GM21381 (cell line): ENCODE data around the gene TBC1D24.
A peak's percentile ranks its signal among the peaks of the same experiment; 100 is the strongest.

ENCODE experiments used
- ATAC-seq: cut with Tn5 transposase; IDR thresholded peaks from one replicate; pipeline ENCODE4 v1.9.1; 2021; ENCODE audit warnings: mild to moderate bottlenecking, moderate library complexity; ENCODE audit not compliant: unreplicated experiment

Gene TBC1D24

DNA sequence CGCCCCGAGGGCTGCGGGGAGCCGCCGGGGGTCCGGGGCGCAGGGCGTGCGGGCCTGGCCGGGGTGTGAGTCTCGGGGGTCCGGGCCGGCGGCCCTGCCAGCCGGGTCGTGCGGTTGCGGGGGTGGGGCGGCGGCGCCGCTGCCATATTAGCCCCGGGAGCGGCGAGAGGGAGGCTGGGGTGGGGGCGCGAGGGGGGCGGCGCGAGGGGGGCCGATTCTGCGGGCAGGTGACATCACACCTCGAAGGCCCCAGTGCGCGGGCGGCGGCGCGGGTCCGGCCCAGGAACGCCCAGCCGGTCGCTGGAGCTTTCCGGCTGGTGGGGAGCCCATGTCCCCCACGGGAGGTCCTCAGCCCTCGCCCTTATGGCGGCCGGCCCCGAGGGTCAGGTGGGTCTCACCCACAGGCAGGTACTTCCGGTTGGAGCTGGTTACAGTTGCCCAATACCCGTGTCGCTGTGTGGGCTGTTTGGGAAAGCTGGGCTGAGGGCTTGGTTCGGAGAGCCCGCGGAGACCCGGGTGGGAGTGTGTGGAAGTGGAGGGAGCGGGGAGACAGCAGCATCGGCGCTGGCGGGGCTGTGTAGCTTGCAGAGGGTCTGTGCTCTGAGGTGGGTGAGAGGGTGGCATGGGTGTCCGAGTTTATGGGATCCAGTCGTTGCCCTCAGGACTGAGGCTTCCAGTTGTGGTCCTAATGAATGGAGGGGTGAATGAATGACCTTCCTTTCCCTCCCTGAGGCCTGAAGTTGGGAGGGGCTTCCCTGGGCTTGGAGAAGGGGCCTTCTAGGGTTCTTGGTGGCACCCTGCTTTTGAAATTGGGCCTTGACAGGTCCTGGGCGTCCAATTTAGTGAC is 39.6 kb downstream of the TBC1D24 start:
- ATAC-seq = no peak

DNA sequence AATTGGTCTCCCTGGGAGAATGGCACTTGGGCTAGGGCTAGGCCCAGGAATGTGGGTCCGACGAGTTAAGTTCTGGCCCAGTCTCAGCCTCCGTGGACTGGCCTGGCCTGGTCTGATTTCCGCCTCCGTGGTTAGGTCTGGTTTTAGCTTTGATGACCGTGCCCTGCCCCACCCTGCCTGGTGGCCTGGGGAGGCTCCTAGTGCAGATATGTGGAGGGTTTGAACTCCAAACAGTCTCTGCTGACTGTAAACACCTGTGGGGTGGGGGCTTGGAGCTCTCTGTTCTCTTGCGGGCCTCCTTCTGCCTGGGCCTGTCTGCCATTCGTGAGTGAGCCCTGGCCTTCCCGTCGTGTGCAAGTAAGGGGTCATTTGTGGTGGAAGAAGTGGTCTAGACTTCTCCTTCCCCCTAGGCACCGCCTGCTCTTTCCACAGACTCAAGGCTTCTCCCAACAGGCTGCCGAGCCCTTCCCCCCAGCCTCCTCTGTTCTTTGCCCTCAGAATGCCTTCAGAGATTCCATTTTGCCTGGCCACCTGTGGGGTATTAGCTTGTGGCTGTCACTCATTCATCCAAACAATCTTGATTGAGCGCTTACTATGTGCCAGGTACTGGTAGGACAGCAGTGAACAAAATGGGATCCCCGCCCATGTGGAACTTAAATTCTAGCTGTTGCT is 40.4 kb downstream of the TBC1D24 start:
- no peak for ATAC-seq

DNA sequence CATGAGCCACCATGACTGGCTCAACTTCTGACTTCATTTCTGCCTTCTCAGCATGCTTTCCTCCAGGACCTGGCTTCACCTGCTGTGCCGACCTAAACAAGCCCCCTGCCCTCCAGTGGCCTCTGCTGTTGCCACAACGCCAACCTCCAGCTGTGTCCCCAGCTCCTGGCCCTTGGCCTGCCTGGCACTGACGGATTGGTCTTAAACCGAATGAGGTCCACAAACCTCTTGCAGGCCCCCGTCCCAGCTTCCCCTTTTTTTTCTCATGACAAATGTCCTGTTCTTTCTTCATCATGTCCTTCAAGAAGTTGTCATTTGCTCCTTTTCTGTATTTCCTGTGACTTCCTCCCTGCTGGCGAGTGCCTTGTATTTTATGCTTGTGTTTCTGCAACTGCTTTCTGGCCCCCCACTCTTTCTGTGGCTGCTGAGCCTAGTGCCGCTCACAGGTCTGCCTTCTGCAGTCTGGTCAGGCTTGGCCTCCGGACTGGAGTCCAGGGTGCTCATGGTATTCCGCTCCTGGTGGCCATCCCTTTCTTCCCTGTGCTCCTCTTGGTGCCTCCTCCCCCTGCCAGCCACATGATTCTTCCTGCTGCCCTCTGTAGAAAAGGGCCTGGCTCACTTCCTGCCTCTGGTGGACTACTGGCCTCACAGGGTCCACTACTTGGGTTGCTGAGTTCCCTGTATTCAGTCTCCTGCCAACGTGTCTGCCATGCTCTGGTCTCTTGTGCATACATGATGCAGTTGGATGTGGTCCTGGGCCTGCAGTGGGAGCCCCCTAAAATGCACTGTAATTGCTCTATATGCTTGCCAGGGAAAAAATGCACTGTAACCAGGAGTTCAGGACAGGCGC is 41.7 kb downstream of the TBC1D24 start:
- ATAC-seq = no peak

DNA sequence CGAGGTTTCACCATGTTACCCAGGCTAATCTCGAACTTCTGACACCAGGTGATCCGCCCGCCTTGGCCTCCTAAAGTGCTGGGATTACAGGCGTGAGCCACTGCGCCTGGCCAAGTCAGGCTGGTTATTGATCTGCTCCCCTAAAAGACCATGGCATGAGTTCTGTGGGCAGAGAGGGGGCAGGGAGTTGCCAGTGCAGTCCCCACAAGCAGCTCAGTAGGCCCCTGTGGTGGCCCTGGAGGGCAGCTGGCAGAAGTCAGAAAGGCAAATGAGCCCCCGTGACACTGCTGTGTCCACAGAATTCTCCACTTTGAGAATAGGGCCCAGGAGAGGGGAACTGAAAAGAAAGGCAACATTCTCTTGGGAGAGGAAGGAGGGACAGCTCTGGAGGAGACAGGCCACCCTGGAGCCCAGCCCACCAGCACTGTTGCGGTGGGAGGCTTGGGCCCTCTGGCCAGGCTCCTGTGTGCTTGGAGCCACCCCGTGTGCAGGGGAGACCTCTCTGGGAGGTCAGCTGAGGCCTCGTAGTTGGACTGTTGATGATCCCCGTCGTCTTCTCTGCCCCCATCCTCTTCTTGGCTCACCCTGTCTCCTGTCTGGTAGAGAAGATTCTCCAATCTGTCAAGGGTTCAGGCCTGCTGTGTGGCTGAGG is 43.2 kb downstream of the TBC1D24 start:
- ATAC-seq = no peak

DNA sequence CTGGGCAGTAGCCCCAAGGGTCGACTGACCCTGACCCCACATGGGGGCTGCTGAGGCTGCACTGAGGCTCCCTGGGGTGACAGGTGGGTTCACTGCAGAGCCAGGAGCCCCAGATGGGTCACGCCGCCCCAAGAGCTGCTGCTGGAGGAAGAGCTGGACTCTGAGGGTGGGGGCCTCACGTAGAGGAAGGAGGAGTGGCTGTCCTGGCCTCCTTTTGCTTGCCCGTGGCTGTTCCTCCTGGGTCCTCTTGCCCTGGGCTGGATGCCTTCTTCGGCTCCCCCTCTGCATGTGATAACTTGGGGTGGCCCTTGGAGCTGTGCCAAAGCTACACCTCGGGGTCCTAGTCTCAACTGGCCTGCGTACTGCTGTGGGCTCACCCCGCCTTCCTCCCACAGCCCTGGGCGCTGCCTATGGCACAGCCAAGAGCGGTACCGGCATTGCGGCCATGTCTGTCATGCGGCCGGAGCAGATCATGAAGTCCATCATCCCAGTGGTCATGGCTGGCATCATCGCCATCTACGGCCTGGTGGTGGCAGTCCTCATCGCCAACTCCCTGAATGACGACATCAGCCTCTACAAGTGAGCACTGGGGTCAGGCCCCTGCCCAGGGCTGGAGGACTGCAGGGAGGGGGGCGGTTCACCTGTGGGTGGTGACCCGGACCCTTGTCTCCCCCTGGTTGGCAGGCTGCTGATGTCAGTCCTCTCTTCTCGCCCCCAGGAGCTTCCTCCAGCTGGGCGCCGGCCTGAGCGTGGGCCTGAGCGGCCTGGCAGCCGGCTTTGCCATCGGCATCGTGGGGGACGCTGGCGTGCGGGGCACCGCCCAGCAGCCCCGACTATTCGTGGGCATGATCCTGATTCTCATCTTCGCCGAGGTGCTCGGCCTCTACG is 44.1 kb downstream of the TBC1D24 start:
- no peak for ATAC-seq

DNA sequence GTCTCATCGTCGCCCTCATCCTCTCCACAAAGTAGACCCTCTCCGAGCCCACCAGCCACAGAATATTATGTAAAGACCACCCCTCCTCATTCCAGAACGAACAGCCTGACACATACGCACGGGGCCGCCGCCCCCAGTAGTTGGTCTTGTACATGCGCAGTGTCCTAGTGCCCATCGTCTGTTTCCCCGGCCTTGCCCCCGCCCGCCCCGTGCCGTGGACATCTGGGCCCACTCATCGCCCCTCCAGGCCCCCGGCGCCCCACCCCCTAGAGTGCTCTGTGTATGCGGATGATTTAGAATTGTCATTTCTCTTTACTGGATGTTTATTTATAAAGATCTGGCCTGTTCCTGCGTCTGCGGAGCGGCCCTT is 44.8 kb downstream of the TBC1D24 start:
- no peak for ATAC-seq

DNA sequence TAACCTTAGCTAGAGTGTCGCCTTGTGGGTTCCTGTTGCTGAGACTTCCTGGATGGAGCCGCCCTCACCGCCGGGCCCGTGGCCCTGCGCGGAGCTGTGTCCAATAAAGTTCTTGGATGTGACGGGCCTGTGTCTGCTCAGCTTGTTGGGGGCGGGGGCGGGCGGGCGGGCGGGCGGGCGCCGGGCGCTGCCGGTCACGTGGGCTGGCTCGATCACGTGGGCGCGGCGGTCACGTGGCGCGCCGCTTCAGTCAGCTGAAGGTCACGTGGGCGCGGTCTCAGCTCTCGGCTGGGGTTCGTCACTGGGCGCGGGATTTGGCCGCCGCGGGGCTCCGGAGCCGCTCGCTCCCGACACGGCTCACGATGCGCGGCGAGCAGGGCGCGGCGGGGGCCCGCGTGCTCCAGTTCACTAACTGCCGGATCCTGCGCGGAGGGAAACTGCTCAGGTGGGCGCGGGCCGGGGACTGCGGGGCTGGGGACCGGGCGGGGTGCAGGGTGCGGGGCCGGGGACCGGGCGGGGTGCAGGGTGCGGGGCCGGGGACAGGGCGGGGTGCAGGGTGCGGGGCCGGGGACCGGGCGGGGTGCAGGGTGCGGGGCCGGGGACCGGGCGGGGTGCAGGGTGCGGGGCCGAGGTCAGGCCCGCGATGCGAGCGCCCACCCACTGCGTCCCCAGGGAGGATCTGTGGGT is 45.3 kb downstream of the TBC1D24 start, which contains the start of gene AMDHD2:
Gene AMDHD2, plus strand, starts transcription at position 275 of the 687 bp plus-strand sequence. Its CDS starts 88 bp downstream, at position 363.
- ATAC-seq = peak; percentile 56

DNA sequence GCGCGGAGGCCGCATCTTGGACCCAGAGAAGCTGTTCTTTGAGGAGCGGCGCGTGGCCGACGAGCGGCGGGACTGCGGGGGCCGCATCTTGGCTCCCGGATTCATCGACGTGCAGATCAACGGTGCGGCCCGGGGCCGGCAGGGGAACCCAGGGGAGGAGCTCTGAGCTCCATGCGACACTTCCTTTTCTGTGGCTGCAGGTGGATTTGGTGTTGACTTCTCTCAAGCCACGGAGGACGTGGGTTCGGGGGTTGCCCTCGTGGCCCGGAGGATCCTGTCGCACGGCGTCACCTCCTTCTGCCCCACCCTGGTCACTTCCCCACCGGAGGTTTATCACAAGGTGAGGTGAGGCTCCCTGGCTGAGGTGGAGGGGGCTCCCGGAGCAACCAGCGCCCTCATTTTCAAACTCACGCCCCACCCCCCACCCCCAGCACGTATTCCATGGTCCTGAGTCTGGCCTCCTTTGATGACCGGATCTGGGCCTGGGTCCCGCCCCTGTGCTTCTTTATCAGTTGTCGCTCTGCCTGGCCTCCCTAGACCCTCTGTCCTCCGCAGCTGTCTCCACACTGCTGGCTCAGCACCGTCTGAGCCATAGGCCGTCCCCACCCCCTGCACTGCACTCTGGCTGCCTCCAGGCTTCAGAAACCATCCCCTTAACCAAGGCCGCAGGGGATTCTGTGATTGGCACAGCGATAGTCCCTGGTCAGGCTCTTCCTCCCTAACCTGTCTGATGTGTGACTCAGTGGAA is 46.0 kb downstream of the TBC1D24 start:
- ATAC-seq = peak; percentile 16

DNA sequence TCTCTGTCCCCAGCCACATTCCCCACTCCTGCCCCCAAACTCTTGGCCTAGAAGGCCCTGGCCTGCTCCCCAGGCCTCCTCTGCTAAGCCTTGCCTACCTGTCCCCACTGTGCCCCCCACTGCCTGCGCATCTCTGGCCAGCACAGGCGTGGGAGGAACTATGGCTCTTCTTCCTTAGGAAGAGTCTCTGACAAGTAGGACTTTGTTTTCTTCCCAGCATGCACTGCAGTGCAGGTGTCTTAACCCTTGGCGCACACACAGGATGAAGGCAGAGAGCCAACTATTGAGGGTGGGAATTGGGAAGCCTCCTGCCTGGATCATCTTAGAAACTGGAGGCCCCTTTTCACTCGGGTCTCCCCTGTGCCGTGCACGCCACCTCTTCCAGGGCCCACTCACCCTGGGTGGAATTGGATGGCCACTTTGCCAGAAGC is 48.9 kb downstream of the TBC1D24 start:
- no peak for ATAC-seq

DNA sequence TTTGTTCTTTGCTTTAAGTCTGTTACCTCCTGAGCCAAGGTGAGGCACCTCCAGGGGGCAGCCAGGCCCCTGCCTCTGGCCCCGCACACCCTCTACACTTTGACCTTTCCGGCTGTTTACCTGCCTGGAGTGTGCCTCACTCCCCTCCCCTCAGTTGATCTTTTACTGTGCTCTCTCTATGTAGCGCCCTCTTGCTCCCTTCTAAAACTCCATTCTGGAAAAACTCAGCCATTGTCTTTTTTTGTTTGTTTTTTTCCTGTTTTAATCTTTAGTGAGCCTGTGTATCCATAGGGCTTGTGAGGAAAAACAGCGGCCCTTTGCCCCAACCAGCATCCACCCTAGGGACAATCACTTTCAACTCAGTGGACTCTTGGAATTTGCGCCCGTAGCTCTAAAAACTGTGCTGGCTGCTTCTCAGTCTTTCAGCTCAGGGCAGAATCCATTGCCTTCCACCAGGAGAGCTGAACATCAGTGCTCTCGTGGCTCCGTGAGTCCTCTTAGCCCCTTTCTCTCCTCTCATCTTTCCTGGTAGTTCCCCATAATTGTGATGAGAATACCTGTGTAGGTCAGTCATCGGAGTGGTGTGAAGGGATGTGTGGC is 49.5 kb downstream of the TBC1D24 start:
- no peak for ATAC-seq

DNA sequence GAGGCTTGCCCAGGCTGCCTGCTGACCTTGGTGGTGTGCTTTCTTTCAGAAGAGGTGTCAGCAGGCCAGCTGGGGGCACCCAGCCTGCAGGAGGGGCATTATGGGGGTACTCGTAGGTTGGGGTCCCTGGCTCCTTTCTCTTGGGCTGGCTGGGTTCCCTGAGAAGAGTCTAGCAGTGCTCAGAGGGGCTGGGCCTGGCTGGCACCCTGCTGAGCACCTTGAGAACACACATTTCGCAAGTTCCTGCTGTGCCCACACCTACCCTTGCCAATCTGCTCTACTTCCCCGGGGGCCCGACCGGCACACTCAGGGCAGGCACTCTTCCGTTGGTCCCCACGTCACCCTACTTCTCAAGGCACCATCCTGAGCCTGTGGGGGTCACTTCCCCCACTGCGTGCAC is 51.2 kb downstream of the TBC1D24 start:
- ATAC-seq = no peak

DNA sequence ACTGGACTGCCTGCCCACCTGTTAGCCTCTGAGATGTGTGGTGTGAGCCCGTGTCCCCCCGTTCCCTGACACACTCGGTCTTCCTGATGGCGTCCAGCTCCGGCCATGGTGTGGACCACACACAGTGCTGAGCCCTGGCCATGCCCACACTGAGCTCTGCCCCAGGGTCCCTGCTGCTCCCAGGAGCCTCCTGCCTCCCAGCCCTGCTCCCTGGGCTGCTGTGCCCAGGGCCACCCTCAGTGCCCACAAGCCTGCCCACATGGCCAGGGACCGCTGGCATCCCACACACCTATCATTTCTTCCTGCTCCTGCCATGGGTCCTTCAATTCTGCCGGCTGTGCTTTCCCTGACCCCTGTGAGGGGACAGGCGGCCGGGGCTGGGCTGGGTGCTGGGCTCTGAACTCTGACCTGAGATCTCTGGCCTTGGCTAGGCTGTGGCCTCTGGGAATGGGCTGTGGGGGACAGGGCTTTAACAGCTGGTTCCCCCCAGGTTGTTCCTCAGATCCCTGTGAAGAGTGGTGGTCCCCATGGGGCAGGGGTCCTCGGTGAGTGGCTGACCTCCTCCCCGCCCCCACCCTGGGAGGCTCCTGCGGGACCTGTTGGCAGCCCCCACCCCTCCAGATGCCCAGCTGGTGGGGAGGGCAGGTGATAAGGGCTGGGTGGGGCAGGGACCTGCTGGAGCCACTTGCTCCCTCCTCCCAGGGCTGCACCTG is 52.3 kb downstream of the TBC1D24 start:
- no peak for ATAC-seq

DNA sequence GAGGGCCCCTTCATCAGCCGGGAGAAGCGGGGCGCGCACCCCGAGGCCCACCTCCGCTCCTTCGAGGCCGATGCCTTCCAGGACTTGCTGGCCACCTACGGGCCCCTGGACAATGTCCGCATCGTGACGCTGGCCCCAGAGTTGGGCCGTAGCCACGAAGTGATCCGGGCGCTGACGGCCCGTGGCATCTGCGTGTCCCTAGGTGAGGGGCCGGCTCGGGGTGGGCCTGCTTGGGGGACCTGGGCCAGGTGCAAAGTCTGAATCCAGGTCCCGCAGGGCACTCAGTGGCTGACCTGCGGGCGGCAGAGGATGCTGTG is 52.8 kb downstream of the TBC1D24 start:
- ATAC-seq = no peak

DNA sequence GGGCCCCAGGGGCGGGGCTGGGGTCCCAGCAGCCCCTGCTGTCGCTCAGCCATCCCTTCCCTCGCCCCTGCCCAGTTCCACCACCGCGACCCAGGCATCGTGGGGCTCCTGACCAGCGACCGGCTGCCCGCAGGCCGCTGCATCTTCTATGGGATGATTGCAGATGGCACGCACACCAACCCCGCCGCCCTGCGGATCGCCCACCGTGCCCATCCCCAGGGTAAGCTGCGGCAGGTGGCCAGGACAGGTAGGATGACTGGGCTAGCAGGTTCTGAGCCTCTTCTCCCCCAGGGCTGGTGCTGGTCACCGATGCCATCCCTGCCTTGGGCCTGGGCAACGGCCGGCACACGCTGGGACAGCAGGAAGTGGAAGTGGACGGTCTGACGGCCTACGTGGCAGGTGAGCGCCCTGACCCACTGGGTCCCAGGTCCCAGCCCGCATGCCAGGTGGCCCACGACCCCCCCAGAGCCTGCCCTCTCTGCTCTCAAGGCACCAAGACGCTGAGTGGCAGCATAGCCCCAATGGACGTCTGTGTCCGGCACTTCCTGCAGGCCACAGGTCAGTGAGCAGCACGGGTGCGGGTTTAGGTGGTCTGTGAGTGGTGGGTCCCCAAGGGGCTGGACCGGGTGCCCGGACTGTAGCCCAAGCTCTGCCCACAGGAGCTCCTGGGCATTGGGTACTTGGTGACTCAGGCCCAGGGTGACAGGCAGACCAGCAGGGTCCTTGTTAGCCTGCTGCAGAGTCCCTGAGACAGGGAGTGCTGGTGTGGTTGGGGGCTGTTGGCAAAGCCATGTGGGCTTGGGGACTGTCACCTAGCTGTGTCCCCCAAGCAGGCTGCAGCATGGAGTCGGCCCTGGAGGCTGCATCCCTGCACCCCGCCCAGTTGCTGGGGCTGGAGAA is 53.5 kb downstream of the TBC1D24 start:
- no peak for ATAC-seq

DNA sequence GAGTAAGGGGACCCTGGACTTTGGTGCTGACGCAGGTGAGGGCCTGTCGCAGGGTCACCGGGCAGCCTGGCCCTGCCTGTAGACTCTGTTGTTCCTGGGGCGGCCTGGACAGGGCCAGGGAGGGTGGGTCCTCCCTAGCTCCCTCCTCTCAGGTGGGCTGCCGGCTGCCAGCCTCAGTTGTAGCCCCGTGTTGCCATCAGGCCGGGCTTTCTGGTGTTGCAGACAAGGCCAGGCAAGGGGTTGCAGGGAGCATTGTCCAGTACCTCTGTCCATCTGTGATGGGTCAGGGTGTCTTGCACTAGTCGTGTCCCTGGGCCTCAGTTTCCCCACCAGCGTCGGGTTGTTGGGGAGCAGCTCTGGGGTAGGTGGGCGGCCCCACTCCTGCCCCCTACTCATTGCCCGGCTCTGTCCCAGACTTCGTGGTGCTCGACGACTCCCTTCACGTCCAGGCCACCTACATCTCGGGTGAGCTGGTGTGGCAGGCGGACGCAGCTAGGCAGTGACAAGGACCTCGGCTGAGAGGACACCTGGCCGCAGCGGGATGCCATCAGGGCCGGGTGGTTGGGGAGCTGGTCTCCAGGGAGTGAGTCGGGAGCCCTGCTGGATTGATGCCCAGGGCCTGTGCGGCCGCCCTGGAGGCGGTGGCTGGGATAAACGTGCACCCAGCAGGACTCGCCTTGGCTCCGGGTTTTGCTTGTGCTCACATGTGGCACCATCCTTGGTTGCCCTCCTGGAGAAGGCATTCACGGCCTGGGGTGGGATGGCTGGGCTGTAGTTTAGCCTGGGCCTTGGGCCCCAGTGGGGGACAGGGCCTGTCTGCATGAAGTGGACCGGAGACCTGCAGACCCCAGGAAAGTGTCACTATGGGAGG is 54.4 kb downstream of the TBC1D24 start:
- no peak for ATAC-seq
